Stimulated activated CD8-positive, alpha-beta memory T cell treated with anti-CD3 and anti-CD28 coated beads, Interleukin-4, amount 100 ng/mL, for 48 hours (primary cell): ENCODE data around the gene AFAP1.

ENCODE experiments used
- DNase-seq: peaks from one replicate; pipeline ENCODE4 v3.0.0-alpha.2; 2020

The AFAP1 gene

DNA sequence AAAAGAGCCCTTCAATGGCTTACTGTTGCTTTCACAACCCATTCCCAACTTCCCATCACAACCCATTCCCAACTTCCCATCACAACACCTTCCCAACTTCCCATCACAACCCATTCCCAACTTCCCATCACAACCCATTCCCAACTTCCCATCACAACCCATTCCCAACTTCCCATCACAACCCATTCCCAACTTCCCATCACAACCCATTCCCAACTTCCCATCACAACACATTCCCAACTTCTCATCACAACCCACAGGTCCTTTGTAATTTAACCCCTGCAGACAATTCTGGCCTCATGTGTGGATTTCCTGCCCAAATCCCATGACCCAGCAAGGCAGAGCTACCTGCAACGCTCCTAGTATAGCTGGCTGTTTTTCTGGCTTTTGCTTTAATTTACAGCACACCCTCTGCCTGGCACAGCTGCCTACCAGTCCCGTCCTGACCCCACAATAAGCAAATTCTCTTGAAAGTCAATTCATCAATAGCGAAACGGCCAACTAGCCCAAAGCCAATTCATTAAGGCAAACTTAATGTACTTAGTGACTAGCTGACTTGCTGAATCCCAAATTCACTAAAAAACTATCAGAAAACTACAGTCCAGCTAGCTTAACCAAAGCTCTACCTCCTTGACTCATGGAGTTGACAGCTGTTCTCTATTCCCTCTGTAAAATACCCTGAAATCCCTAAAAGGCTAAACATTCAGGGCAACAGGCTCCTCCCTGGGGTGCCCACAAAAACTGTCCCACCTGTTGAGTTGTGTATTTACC, 75.6 kb downstream of the AFAP1 start:
- no peak for DNase-seq

DNA sequence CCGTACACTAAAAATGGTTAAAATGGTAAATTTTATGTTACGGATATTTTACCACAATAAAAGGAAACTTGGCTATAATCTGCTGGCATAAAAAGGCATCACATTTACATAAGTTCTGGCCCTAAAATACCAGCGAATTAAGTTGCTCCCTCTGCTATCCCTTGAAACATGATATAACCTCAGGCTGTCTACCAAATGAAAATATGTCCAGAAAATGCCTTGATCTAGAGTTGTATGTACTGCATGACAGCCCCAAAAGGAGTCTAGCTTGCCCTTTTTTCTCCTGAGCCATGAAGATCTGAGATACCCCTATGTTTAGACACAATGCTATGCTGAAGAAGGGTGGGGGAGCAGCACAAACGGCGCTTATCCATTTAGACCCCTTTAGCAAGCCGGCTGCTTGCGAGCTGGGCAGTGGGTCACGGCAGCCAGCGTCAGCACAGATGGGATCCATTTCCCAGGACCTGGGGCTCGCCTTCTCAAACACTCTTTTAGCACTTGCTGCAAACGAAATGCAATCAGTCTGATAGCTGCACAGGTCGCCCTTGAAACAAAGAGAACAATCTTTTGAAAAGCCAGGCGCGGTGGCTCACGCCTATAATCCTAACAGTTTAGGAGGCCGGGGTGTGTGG, 77.0 kb downstream of the AFAP1 start:
- no peak for DNase-seq

DNA sequence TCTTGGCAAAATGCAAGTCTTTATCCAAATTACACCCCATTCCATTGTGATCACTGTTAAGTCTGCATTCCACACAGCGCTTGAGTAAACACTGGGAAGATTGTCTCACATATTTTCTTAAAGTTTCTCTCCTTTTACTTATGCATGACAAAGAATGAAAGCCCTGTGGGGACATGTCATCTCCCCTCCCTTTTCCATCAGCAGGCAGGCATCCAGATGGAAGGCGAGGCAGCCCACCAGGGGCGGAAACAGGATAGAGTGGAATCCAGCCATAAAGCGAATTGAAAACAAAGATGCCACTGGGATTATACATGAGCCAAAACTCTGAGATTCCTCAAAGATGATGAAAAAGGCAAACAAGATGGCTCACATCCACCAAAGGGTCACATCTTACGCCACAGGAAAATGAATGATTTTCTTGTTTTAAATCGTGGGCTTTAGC, 78.2 kb downstream of the AFAP1 start:
- no peak for DNase-seq

DNA sequence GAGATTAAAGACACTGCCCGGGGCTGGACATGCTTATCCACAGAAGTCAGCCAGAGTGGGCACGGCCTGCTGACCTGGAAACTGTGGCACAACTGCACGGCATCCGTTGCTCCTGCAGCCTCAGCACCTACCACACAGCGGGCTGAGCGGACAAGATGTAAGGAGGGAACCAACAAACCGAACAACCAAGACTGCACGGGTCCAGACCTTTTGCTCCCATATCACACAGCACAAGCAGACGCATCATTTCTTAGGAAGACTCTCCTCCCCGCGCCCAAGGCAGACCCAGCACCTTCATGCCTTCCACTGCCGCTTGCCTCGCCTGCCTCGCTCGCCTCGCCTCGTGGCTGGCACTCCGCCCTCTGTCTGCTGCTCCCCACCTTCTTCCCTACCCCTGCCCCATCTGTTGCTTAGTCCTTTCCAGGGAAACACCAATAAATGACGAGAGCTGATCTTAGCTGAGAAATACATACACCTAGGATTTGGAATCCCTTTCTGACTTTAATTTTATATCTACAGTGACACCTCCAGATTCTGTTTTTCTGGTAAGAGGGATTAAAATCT, 79.0 kb downstream of the AFAP1 start:
- no peak for DNase-seq

DNA sequence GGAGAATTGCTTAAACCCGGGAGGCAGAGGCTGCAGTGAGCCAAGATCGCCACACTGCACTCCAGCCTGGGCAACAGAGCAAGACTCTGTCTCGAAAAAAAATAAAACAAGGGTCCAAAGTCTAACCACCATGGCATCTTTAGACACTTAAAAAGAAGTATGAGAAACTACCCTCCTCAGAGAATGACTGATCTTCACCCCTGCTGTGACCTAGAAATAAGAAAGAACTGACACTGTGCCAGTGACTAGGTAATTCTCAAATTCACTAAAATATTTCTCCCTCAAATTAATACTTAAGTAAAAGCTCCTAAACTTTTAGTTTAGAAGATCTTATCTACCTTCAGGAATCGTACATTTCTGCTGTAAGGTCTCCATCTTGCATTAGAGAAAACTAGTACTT, 80.3 kb downstream of the AFAP1 start:
- no peak for DNase-seq

DNA sequence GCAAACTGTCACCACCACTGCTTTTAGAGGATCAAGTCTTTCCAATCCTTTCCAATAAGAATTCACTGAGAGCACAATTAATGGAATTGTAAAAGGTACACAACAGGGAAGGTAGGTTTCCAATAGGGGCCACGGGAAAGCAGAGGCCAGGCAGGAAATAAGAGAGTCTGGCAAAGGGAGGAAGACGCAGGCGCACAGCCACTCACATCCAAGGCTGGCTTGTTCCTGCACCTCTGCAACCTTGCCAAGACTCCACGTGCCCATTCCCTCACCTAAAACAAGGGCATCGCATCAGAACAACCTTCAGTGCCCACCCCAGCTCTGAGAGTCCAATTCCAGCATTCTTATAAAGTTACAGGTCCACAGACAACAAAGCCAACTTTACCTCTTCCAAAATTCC, 81.2 kb downstream of the AFAP1 start:
- DNase-seq: no peak

DNA sequence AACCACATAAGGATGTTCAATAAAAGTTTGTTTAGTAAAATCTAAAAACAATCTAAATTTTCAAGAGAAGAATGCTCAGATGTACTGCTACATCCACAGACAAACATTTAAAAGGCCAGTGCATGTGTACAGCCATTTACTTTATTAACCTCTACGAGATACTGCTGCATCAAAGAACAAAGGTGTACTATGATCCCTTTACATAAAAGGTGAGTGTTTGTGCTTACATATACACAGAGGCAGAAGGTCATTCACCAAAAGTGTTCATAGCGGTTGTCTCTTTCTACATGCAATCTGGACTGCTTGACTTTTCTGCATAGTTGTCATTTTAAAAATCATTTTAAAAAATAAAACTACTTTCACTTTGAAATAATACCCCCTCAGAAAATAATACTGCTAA, 81.7 kb downstream of the AFAP1 start:
- DNase-seq: no peak

DNA sequence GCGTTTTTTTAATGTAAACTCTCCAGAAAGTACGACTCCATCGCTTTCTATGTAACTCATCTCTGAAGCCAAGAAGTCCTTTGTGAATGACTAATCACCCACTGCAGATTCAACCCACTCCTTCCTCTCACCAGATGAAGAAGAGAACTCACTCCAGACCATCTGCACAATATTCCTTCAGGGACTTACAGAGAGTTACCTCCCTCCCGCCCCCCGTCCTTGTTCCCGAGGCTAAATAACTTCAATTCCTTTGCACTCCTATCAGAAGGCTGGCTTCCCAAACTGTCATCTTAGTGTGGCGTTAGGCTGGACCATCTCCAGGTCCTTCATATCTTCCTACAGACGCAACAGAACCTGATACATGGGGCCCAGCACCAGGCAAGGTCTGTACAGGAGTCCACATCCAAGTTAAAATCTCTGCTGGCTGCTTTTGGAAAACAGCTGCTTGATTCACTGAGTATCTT, 82.4 kb downstream of the AFAP1 start:
- no peak for DNase-seq

DNA sequence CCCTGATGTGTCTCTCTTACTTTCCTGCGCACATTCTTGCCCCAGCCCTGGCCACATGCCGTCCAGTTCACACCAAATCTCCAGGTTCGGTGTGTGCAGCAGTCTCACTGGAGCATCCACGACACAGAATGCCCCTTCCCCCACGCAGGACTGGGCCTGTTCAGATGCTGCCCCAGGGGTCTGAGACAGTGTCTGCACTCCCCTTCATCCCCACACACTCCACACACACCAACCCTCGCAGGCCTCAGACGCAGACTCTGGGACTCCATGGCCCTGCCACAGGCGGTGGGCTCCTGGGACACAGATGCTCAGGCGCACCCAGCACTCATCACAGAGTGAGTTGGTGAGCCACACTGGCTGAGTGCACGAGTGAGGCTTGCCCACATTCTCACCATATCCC, 83.9 kb downstream of the AFAP1 start:
- DNase-seq: no peak

DNA sequence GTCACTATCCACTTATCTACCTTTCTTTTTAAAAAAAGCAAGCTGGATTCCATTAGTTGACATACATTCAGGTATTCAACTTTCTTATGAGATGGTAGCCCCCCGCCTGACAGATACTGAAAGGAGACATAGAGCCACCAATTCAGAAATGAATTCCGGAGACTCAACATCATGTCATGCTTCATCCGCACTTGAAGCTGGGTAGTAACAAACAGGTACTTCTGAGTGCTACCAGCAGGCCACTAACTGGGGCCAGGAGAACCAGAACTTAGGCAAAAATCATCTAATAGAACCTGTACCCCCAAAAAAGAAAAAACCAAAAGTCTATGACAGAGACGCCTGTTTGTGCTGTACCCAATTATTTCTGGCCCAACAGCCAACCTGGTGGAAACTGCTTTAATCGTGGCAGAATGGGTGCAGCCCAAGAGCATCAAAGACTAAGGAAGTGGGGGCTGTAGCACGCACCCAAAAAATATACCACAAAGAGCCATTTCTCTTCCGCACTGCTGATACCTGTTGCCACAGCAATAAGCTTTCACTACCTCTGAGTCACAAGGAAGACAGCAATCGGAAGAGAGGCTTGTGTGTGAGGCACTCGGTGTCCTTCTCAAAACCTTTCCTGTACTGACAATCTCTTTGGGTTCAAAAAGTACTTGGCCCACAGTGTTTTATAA, 84.8 kb downstream of the AFAP1 start:
- peak; percentile 60 for DNase-seq

DNA sequence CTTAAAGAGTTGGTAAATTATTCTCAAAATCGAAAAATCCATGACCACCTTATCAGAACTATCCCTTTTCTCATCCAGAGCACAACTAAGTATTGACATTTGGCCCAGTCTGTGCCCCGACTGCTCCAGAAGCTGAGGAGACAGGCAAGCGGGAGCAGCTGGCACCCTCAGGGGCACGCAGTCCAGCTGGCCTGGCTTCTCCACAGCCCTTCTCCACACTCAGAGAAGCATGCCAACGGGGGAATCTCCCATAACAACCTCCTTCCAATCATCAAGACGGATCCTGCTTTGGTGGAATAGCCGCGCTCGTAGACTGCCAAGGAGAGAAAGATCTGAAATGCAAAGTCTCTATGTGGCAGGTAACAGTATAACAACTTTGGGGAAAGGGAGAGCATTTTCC, 85.4 kb downstream of the AFAP1 start:
- no peak for DNase-seq

DNA sequence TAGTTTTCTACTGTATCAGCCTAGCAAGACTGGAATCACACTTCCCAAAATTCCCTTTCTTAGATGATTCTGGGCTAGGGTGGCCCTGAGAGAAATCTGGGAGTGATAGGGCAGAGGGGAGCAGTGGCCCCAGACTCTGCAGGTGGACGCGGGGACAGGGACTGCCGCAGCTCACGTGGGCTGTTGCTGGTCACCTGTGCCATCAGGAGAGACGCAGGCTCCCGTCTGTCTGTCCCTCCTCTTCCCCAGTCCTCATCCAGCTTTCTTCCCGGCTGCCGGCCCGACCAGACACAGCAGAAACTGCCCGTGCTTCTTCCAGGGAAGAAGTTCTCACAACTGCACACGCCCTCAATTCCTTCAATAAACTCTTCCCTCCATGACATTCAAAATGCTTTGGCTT, 86.4 kb downstream of the AFAP1 start:
- DNase-seq: no peak

DNA sequence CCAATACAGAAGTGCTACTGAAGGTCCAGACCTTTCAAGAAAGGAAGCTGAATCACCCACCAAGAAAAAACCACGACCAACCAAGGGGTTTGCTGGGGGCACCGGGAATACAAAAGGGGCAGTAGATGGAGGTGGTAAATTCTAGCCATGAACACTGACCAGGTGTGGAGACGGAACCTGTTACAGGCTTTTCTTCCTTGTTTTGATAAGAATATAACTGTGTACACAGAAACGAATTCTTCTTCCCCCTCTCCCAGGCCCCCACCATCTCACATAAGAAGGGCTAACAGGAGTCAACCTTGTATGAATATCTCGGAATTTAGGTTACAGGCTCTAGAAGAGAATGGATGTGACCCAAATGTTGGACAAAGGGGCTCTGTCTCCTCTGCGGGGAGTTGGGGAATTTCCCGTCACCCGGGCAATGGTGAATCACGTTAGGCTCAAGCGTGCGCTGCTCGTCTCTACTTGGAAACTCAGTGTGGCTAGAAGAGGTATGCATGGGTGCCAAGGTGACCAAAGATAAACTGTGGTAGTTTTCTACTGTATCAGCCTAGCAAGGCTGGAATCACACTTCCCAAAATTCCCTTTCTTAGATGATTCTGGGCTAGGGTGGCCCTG, 87.0 kb downstream of the AFAP1 start:
- DNase-seq: peak; percentile 62

DNA sequence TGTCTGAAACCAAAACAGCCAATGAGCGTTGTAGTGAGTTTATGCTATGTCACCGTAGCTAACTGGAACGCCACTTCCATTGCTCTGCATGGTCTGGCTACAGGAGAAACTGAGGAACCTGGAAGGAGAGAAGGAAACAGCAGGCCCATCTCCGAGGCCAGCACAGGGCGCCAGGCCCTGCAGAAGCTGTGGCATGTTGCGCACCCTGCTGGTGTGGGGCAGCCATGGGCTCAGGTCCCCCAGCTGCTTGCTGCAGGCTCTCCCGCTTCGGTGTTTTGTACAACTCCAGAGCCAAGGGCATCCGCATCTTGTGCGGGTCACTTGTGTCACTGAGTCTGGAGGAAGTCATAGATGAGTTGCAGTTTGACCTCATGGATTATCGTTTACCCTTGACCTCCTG, 89.2 kb downstream of the AFAP1 start:
- no peak for DNase-seq

DNA sequence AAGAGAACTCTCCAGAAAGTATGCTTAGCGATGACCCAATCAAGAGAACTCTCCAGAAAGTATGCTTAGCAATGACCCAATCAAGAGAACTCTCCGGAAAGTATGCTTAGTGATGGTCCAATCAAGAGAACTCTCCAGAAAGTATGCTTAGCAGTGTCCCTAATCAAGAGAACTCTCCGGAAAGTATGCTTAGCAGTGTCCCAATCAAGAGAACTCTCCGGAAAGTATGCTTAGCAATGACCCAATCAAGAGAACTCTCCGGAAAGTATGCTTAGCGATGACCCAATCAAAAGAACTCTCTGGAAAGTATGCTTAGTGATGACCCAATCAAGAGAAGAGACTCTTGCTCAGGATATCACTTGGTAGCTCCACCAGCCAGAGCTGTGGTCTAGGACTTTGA, 92.5 kb downstream of the AFAP1 start:
- no peak for DNase-seq

DNA sequence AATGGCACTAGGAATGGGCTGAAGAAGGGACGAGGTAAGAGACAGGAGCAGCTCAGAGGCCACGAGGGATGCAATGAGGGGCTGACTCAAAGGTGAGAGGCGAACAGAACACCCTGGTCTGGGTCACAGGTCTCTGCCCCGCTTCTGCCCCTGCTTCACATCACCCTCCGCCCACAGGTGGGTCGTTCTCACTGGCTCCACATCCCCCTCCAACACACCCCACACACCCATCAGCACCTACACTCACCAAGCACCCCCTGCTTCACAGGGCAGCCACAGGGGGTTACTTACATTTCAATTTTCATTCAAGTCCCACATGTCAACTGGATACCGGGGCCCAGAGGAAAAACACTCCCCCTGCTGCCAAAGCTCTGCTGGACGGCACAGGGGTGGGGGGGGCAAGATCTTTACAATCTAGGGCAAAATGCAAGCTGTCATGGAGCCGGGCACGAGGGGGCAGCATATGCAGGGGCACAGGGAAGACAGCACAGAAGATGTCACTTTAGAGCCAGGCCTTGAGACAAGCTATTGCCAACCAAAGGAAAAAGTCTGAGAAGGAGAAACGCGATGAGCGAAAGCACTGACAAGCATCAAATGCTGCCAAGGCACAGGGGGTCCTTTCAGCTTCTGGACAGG, 94.0 kb downstream of the AFAP1 start:
- peak; percentile 43 for DNase-seq

DNA sequence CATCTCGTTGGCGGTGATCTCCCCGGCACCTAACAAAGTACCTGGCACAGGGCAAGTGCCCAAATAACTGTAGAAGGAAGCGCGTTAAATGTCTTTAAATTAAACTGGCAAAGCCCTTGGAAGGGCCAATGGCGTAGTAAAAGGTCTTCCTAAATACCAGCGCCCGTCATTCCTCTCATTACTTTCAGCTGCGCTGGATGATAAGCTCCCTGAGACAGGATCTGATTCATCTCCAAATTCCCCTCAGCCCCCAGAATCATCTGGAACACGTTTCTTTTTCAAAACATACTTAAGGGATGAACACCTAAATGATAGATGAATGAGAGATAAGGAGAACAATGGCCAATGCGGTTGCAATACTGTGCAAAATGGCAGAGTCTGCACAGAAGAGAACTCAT, 95.1 kb downstream of the AFAP1 start:
- no peak for DNase-seq

DNA sequence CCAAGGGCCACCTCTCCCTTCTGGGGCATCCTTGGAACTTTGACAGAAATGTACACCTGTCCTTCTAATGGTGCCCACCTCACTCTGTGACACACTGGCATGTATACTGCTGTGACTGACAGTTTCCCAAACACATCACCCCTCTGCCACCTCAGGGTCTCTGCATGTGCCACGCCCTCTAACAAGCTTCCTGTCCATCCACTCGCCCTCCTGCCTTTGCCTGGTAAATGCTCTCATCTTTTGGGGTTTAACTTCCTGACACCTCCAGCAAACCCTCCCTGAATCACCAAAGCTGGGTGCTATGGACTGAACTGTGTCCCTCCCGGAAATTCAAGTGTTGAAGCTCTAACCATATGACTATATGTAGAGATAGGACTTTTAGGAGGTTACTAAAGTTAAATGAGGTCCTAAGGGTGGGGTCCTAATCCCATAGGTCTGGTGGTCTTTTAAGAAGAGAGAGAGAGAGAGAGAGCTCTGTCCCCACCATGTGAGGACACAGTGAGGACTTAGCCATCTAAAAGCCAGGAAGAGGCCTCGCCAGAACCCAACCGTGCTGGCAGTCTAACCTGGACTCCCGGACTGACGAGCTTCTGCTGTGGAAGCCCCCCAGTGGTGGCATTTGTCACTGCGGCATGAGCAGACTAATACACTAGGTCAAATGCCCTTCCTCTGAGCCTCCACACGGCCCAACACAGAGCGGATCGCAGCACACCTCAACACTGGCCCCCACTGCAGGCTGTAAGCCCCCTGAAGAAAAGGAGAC, 95.6 kb downstream of the AFAP1 start:
- peak; percentile 87 for DNase-seq

DNA sequence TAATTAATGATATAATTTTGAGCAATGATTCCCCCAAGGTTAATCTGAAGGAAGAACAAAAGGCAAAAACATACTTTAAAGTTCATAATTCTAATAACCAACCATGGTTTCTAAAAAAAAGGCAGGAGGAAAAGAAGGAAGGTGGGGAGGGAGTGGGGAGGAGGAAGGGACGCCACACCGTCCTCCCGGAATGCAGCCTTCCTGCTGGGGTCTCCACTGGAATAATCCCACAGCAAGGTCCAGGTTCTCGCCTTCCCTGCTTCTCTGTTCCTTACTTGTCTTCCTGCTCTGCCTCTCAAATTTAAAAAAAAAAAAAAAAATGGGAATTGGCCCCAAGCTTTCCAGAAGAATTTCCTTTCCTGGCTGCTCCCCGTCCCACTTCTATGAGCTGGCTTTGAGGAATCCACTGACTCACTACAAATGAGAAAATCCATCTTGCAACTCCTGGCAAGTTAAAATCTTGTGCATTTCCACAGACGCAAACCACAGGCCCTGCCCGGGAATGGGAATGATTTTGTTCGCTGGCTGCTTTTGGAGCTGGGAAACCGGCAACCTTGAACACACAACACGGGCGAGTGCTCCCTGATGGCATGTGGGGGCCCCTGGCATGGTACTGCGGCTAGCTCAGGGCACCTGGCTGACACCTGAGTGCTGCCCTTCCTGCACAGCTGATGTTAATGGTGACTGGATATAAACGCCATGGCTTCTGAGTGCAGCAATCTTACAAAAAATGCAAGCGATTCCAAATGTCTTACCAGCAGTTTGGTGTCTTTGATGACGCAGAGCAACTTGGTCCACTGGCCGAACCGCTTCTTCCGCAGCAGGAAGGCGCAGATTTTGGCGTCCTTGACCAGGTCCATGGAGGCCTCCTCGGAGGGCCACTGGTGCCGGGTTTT, 97.0 kb downstream of the AFAP1 start:
- DNase-seq: no peak

DNA sequence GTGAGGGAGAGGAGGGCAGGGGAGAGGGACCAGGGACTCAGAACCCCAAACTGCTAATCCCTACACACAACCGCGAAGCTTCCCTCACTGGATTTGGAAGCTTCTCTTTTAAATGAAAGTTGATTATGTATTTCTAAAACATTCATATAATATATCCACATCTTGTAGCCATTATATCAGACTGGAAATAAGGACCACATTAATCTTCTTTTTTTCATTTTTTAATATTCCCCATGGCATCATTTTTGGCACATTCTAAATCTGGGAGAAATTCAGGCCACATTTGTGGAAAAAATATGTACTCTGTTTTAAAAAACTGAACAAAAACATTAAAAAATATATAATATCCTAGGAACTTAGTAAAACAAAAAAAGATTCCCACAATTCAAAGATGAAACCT, 97.8 kb downstream of the AFAP1 start:
- no peak for DNase-seq

DNA sequence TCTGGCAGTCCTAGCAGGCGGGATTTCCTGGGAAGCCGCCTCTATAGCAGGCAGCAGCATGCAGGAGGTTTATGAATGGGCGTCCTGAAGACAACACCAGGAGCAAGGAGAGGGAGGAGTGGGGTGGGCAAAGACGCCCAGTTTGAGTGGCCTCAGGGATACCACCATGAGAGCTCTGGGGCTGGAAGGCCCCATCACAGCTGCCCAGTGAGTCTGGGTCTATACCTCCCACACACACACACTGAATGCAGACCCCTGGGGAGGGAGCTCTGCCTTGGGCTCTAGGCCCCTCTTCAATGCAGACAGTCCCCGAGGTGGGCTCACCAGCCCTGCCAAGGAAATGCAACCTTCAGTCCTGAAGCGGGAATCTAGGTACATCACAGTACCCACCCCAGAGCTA, 98.6 kb downstream of the AFAP1 start:
- no peak for DNase-seq
